Measurements from ENCODE around the gene CRYBG2. TPM values are rescaled to one million over a fixed set of nuclear protein-coding genes. Genes with fewer than 3 reads are reported as not detected.

CRYBG2 gene
- total and polyA plus RNA-seq, 2 of the 8 experiments (the other 6 are each of a cell fraction or from before 2014, with no cell fraction given): 14.2 to 17.0 TPM

DNA sequence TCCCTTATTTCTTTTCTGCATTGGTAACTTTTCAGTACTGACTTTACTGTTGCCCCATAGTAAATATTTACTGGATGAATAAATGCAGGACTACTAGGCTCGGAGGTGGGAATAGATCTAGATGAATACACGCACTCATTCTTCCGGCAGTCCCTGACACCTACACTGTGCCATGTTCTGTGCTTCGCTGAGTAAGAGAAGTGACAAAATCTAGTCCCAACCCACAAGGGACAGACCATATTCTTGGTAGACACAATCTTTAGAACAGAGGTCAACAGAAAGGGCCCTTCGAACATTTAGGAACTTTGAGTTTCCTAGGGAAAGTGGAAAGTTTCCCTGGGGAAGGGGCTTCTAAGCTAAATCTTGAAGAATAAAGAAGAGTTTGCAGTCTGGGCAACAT lies 39.4 kb downstream of the CRYBG2 start (continued):
- TF ChIP-seq, protein P1, sequence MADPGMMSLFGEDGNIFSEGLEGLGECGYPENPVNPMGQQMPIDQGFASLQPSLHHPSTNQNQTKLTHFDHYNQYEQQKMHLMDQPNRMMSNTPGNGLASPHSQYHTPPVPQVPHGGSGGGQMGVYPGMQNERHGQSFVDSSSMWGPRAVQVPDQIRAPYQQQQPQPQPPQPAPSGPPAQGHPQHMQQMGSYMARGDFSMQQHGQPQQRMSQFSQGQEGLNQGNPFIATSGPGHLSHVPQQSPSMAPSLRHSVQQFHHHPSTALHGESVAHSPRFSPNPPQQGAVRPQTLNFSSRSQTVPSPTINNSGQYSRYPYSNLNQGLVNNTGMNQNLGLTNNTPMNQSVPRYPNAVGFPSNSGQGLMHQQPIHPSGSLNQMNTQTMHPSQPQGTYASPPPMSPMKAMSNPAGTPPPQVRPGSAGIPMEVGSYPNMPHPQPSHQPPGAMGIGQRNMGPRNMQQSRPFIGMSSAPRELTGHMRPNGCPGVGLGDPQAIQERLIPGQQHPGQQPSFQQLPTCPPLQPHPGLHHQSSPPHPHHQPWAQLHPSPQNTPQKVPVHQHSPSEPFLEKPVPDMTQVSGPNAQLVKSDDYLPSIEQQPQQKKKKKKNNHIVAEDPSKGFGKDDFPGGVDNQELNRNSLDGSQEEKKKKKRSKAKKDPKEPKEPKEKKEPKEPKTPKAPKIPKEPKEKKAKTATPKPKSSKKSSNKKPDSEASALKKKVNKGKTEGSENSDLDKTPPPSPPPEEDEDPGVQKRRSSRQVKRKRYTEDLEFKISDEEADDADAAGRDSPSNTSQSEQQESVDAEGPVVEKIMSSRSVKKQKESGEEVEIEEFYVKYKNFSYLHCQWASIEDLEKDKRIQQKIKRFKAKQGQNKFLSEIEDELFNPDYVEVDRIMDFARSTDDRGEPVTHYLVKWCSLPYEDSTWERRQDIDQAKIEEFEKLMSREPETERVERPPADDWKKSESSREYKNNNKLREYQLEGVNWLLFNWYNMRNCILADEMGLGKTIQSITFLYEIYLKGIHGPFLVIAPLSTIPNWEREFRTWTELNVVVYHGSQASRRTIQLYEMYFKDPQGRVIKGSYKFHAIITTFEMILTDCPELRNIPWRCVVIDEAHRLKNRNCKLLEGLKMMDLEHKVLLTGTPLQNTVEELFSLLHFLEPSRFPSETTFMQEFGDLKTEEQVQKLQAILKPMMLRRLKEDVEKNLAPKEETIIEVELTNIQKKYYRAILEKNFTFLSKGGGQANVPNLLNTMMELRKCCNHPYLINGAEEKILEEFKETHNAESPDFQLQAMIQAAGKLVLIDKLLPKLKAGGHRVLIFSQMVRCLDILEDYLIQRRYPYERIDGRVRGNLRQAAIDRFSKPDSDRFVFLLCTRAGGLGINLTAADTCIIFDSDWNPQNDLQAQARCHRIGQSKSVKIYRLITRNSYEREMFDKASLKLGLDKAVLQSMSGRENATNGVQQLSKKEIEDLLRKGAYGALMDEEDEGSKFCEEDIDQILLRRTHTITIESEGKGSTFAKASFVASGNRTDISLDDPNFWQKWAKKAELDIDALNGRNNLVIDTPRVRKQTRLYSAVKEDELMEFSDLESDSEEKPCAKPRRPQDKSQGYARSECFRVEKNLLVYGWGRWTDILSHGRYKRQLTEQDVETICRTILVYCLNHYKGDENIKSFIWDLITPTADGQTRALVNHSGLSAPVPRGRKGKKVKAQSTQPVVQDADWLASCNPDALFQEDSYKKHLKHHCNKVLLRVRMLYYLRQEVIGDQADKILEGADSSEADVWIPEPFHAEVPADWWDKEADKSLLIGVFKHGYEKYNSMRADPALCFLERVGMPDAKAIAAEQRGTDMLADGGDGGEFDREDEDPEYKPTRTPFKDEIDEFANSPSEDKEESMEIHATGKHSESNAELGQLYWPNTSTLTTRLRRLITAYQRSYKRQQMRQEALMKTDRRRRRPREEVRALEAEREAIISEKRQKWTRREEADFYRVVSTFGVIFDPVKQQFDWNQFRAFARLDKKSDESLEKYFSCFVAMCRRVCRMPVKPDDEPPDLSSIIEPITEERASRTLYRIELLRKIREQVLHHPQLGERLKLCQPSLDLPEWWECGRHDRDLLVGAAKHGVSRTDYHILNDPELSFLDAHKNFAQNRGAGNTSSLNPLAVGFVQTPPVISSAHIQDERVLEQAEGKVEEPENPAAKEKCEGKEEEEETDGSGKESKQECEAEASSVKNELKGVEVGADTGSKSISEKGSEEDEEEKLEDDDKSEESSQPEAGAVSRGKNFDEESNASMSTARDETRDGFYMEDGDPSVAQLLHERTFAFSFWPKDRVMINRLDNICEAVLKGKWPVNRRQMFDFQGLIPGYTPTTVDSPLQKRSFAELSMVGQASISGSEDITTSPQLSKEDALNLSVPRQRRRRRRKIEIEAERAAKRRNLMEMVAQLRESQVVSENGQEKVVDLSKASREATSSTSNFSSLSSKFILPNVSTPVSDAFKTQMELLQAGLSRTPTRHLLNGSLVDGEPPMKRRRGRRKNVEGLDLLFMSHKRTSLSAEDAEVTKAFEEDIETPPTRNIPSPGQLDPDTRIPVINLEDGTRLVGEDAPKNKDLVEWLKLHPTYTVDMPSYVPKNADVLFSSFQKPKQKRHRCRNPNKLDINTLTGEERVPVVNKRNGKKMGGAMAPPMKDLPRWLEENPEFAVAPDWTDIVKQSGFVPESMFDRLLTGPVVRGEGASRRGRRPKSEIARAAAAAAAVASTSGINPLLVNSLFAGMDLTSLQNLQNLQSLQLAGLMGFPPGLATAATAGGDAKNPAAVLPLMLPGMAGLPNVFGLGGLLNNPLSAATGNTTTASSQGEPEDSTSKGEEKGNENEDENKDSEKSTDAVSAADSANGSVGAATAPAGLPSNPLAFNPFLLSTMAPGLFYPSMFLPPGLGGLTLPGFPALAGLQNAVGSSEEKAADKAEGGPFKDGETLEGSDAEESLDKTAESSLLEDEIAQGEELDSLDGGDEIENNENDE (IDR thresholded peaks at IDR 0.05; ENCODE audit: insufficient replicate concordance, low read length): no peak
- TF ChIP-seq POLR2AphosphoS5 (IDR thresholded peaks at IDR 0.05; ENCODE audit: low read depth, low read length) (no peak), TAF1 (IDR thresholded peaks at IDR 0.05; ENCODE audit: low read depth, low read length) (no peak), PHF8 (conservative IDR thresholded peaks at IDR 0.05; ENCODE audit: low read depth, low read length) (no peak)
